CD4-positive, alpha-beta T cell treated with Interleukin-10 for 1 hour (primary cell): ENCODE data around the gene CSTPP1.

Experiments
- DNase-seq: peaks from one replicate; pipeline ENCODE4 v3.0.0-alpha.2; 2020

The CSTPP1 gene

DNA sequence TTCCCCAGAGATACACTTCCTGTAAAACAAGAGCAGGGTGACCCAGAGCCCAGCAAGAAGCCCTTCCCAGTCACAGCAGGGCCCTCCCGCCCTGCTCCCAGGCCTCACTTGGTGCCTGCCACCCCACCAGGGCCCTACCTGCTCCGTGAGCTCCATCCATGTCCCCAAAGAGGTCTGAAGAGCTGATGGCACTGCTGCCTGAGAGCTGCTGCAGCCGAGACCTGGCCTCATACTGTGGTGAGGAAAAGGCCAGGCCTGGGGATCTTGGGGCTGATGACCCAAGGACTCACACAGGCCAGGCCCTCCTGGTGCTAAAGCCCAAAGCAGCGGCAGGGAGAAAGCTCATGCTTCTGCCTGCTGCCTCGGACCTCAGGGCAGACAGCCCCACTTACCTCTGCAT, 229.8 kb downstream of the CSTPP1 start:
- no peak for DNase-seq

DNA sequence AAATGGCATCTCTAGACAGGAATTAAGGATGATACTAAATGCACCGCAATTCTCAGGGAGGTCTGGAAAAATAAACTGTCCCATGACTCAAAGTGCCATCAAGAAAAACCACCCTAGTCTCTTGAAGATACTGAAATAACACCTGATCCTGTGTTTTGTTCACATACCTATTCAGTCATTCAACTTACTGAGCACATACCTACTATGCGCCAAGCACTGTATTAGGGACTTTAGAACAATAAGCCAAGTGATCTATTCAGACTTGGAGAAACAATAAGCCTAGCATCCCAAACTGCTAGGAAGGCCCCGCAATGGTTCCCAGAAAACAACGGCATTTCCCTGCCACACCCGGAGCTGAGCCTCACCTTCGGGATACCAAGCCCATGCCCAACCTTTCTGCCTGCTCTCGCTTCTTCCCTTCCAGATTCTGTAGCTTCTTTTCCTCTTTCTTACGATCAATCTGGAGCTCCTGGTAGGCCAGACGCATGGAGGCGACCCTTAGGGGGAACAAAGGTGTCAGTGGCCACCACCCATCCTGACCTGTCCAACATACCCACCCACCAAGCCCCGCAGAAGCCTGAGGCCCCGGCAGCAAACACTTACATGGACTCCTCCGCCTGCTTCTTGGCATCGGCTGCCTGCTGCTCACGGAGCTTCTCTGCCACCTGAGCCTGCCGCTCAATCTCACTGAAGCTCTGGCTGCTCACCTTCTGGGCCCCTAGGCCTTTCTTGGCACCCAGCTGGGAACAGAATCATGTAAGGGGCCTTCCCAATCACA, 234.7 kb downstream of the CSTPP1 start:
- no peak for DNase-seq

DNA sequence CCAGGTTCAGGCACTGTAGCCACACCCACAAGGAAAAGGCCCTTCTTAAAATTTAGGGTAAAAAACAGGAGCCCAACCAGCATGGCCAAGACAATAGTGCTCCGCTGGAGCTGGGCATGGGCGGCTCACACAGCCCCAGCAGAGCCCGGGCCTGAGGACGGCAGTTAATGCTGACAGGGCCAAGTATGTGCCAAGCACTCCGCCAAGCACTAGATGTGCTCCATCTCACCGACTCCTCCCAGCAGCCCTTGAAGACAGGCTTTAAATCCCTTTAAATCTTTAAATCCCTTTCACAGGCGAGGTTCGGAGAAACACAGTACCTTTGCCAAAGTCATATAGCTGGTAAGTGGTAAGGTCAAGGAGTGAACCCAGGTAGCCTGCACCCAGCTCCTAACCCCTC, 235.3 kb downstream of the CSTPP1 start:
- DNase-seq, result no peak

DNA sequence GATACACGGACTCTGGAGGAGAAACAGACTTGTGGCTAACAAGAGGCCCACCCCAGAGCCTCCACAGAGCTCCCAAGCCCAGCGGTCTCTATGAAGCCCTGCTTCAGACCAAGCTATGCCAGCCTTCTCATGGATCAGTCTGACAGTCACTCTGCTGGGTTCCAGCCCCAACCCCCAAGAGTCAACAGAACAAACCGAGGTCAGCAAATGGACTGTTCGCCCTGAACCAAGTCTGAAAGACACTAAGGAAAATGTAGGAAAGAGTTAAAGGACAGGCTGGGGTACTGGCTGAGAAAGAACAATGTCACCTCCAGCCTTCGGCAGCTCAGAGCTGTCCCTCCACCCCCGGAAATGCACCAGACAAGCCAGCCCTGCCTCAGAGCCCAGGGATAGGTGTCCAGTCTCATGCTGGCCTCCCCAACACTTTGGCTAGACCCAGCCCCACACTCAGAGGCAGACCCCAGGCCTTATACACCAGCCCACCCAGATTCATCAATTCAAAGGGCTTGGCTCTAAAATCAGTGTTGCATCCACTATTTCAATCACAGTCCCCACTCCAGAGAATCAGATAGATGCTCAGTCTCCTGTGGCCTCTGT, 236.3 kb downstream of the CSTPP1 start:
- no peak for DNase-seq

DNA sequence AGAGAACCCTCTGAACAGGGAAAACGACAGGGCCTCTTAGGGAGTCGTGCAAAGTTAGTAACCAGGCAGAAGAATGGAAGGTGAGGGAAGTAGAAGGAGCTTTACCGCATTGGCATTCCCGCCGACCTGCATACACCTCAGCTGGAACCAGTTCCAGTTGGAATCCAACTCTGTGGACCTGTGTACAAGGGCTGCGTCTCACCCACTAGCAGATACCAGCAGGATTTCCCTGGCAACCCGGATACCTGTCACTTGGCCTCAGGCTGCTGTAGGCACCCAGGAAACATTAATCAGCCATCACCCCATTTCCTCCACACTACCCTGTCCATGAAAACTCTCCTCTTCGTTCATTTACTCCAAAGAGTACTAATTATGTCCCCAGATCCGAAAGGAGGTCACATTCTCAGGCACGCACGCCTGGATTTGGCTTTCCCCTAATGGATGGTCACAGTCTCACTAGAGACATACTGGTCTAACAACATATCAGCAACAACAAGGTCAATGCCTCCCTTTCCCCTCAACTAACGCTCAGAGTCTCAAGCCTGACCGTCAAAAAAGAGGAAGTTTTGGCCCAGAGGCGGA, 239.3 kb downstream of the CSTPP1 start:
- no peak for DNase-seq

DNA sequence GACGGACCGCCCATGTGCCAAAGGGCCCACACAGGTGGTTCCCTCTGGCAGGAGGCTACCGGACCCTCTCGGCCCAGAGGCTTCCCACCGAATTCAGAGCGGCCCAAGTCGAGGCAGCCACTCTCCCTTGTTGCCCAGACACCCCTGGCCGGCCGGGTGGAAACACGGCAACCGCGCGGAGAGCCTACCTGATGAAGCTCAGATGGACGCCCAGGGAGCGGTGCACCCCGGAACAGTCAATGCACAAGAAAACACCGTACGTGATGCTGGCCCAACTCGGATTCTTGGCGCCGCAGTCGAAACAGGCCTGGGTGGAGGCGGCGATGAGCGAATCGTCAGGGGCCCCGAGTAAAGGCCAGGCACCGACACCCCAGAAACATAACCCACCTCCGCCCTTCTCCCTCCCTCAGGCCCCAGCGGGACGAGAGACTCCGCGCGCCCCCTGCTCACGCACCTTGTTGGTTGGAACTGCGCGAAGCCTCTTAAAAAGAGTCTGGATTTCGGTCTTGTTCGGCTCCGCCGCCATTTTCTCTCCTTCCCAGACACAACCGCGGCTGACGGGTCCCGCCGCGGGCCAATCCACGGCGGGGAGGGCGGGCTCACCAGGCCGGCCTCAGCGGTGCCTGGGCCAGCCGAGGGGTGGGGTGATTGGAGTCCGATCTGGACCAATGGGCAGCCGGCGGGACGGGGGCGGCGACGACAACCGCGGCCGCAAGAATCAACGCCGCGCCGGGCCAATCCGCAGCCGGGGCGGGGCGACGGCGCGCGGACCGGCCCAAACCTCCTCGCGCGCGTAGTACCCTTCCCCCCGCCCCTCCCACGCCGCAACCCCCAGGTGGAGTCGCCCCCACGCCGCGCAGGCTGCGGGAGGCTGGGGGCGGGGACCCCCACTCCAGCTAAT, 240.0 kb downstream of the CSTPP1 start, which contains the start of gene ARFGAP2:
TSS of gene ARFGAP2 (minus strand) at position 552 of the 901 bp plus-strand sequence. CDS start at position 526, 26 bp downstream.
- peak; percentile 97 for DNase-seq

DNA sequence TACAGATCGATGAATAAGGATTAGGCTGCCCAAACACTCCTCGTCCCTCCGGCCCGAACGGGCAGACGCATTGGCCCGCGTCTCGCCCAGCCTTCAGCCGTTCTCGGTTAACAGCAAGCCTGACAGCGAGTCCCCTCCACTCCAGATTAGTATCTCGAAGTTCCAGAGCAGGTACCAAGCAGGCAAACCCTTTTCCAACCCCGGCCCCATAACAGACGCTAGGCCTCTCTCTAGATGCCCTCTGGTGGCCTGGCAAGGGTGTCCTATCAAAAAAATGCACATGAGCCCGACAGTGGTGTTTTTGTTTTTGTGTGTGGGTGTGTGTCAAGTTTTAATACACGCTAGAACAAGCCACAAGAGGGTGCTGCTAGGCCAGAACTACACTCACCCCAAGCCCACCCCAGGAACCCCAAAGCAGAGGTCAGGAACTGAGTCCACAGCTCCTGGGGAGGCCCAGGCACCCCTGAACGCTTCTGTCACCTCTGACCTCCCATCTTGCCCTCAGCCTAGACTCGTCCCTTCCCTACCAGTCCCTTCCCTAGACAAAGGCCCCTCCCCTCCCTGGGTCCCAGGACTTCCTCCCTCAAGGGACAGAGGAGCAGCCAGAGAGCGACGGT, 240.8 kb downstream of the CSTPP1 start:
- DNase-seq, result peak; percentile 89

DNA sequence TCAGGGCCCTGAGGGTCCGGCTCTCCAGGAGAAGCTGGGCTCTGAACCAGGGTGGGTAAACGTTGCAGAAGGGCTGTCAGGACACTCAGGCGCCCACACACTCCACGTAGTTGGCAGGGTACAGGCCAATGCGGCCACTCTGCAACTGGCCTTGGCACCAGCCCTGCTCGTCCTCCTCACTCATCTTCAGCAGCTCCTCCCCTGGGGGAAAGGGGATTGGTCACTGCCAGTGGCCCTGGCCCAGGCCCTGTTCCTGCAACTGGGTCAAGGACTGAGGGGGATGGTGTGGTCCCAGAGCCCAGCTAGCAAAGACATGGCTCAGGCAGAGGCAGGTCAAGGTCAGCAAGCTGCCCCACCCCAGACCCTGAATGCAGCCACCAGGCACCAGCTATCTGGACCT, 241.3 kb downstream of the CSTPP1 start:
- no peak for DNase-seq

DNA sequence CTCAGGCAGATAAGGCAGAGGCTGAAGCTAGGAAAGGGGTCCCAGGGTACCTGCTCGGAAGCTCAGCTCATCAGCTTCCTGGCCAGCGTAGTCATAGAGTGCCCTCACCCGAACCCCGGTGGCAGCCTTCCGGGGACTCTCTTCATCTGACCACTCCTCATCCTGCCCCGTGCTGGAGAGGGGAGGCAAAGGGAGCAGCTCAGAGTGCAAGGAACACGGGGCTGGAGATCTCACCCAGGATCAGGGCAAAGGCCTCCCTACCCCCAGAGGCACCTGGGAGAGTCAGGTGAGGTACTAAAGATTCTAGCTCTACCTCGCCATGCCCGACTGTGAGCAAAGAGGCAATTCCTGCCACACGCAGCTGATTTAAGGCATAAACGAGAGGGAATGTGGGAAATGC, 241.8 kb downstream of the CSTPP1 start:
- no peak for DNase-seq

DNA sequence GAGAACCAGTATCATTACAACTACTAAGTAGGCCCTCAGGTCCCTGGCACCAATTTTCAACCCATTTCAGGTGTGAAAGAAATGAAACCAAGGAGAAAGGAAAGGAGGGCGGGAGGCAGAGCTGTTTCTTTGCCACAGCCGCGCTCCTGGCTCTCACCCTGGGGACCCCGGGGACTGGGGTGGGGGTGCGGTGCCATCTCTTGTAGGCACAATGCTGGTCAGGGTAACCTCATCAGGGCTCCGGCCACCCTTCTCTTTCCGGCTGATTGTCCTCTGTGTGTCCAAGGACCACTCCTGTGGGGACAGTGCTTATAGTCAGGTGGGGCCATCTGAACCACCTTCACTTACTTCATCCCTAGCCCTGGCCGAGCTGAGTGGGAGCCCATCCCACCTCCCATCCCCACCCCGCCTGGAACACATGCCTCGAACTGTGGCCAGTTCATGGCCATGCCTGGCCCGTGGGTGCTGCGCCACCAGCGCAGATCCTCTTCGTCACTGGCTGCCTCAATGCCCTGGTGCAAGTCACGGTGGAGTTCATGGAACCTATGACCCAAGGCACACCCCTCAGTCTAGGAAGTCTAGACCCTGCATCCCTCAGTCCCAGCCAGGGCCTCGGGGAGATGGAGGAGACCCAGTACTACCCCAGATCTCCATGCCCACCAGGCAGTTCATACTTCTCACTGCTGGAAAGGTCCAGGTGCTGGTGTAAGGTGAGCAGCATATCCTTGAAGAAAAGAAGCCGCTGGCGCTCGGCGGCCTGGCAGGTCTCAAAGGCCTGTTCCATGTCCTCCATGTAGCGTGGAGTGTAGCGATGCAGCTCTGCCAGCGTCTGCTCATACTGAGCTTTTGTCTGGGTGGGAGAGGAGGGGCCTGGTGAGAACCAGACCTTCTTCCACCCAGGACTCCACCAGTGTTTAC, 242.4 kb downstream of the CSTPP1 start:
- DNase-seq, result no peak

DNA sequence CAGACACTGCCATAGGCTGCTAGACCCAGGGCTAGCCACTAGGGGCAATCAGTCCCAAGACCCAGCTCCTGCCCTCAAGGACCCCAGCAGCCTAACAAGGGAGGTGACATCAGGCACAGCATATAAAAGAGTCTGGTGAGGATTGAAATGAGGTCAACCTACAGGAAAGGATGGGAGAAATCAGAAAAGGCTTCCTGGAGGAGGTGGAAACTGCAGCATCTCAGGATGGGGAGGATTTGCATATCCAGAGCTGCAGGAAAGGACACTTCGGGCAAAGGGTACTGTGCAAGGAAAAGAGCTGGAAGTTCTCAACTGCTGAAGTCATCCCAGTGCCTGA, 243.1 kb downstream of the CSTPP1 start:
- DNase-seq, result peak; percentile 50

DNA sequence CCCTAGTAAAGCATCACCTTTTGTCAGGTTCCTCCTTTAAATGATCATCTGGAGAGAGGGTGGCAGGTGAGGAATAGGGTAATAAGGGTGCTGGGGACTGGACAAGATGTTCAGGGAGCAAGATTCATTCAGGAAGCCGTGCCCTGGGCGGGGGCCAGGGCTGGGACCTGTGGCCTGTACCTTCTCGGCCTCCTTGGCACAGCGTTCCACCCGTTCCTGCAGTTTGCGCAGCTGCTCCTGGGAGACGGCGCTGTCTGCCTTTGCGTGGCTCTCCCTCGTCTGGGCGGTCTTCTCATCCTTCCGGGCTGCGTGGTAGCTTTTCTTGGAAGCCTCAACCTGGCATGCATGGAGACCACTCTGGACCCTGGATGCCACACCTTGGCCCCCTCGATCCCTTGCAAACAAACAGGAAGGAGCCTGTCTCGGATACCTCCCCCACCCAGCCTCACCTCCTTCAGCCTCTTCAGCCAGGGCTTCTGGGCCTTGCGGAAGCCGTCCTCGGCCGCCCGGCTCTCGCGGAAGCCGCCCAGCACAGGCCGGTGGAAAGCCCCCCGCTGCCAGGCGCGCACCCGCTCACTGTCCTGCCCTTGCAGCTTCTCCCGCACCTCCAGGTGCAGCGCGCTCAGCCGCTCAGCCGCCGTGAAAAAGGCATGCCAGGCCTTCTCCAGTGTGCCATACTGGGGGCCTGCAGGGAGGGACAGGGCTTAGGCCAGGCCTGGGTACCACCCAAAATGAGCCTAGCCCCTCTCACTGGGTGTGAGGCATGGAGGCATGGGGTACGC, 243.6 kb downstream of the CSTPP1 start:
- DNase-seq, result no peak

DNA sequence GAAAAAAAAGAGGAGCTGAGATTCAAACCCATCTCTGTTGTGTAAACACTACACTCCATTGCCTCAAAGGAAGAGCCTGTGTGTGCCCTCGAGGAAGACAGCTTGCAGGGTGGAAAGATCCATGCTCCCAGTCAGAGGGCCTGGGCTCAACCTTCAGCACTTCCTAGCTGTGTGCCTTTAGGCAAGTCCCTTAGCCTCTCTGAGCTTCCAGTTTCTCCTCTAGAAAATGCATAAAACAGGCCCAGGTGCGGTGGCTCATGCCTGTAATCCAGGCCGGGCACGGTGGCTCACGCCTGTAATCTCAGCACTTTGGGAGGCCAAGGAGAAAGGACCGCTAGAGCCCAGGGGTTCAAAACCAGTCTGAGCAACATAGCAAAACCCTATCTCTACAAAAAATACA, 244.7 kb downstream of the CSTPP1 start:
- no peak for DNase-seq

DNA sequence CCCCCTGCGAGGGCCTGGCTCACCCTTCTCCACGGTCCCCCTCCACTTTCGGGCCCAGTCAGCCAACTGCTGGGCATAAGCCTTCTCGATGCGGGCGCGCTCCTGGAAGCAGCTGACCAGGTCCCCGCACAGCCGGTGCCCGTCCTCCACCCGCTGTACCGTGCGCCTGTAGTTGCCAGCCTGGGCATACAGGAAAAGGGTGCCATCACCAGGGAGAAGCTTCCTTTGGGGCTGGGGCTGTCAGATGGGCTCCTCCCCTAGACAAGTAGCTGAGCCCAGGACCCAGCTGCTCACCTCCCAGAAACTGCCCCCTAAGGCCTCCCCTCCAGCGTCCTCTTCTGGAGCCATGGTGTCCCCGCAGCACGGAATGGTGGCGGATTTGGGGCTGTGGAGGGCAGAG, 245.8 kb downstream of the CSTPP1 start:
- no peak for DNase-seq

DNA sequence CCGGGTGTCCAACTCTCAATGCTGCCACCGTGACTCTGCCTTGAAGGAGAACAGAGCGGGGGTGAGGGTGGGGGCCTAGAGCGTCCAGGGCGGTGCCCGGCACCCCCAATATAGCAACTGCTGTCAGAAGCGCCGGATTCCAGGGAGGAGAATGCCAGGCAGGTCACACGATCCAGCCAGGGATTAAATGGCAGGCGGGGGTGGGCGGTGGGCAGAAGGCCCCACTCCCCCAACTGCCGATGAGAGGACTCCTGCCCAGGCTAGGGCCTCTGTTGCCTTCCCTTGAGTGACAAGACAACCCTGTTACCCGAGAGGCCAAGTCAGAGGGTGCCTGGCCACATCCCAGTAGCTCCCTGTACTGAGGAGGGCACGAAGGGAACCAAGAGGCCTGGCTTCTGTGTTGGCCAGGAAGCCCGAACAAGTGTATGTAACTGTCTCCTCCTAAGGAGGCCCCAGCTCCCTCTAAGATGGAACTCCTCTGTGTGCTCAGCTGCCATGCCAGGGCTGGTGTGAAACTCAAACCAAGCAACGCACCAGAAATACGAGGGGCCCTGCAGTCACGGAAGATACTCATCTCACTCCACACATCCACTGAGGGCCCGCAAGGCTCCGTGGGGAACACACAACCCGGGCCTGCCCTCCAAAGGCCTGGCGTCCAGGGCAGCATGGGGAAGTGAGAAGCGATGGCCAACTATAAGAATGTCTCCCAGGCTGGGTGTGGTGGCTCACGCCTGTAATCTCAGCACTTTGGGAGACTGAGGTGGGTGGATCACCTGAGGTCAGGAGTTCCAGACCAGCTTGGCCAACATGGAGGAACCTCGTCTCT, 246.7 kb downstream of the CSTPP1 start:
- no peak for DNase-seq

DNA sequence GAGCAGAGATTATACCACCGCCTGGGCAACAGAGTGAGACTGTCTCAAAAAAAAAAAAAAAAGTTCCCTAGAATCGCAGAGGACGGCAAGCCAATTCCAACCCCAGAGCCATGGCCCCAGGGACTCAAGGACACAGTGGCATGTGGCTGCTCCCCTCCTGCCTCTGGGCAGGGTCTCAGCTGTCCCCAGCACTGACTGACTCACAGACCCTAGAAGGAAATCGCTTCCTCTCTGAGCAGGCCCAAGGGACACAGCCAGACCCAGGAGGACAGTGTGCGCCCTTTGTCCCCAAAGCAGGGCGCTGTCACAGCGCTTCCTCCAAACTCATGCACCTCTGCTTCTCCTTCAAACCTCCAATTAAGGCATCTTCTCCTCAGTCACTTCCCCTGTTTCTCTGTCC, 247.4 kb downstream of the CSTPP1 start:
- DNase-seq, result no peak

DNA sequence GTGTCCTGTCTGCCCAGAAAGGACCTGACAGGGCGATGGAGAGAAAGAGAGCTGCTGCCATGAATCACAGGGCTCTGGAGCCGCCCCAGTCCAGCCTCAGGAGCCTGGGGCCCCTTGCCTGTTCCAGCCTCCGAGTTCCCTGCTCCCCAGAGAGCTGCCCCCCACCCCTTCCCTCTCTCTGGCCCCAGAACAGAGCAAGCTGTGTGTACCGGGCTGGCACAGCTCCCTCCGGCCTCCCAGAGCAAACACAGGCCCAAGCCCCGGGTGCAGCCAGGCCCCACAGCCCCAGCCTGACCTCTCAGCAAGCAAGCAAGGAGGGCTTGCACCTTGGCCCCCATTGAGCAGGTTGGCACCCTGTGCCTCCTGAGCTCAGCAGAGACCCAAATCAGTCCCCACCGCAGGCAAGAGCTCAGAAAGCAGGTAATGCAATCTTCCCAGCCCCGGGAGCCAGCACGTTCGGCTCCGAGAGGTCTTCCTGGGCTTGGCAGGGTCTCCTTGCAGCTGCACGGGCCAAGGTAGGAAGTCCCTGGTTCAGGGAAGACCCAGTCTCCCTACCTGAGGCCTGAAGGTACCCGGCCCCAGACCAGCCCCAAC, 248.2 kb downstream of the CSTPP1 start:
- DNase-seq, result no peak

DNA sequence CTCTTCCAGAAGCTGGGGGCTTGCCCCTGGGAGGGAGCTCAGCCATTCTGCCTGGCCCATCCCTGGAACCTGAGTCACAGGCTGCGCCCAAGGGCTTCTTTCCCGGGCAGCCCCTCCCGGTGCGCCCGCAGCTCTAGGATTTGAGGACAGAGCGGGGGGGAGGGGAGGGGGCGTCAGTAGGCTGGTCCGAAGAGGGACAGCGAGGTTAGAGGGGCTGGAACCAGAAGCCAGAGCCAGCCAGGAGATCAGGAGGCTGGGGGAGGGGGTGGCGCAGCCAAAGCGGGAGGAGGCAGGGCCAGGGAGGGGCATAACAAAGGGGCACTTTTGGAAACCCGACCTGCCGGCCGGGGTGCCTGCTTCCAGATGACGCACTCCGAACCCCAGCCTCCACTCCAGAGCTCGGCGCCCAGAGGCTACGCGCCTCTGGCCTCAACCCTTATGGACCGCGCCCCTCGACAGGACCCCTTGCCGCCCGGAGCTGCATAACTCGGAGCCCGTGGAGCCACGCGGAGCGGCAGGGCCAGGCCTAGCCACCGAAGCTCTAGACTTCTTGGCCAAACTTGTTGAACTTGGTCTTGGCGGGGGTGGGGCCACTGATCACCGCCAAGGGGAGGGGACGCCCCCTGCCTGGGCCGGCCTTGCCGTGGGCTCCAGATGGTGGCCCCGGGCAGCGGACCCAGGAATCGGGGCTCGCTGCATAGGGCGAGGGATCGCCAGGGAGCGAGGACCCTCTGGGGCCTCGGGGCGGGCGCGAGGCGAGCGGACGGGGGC, 248.9 kb downstream of the CSTPP1 start:
- DNase-seq, result no peak
